ENCODE data around the gene ARHGAP8.

Gene ARHGAP8

DNA sequence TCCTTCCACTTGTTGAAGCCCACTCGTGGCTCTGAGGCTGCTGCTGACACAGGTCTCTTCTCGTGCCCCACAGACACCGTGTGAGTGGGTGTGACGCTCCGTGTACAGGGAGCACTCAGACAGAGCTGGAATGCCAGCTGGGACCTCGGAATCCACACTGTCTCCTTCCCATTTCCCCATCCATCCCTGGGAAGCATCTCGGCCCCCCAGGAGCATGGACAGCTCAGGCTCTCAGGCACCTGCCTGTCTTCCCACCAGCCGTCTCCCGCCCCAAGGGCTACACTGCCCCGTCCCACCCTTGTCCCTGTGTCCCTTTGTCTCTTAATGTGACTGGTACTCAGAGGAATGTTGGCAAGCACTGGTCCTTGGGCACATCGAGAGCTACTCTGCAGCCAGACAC, 63.8 kb downstream of the ARHGAP8 start:
- DNase-seq (ENCODE audit: low read depth): no peak
- TF ChIP-seq, protein P1, sequence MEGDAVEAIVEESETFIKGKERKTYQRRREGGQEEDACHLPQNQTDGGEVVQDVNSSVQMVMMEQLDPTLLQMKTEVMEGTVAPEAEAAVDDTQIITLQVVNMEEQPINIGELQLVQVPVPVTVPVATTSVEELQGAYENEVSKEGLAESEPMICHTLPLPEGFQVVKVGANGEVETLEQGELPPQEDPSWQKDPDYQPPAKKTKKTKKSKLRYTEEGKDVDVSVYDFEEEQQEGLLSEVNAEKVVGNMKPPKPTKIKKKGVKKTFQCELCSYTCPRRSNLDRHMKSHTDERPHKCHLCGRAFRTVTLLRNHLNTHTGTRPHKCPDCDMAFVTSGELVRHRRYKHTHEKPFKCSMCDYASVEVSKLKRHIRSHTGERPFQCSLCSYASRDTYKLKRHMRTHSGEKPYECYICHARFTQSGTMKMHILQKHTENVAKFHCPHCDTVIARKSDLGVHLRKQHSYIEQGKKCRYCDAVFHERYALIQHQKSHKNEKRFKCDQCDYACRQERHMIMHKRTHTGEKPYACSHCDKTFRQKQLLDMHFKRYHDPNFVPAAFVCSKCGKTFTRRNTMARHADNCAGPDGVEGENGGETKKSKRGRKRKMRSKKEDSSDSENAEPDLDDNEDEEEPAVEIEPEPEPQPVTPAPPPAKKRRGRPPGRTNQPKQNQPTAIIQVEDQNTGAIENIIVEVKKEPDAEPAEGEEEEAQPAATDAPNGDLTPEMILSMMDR (IDR thresholded peaks at IDR 0.05; ENCODE audit: low read length, missing control alignments): no peak
- no peak overlapping the region for H3K4me3 ChIP-seq (replicated peaks; ENCODE audit: low read depth, low read length)

DNA sequence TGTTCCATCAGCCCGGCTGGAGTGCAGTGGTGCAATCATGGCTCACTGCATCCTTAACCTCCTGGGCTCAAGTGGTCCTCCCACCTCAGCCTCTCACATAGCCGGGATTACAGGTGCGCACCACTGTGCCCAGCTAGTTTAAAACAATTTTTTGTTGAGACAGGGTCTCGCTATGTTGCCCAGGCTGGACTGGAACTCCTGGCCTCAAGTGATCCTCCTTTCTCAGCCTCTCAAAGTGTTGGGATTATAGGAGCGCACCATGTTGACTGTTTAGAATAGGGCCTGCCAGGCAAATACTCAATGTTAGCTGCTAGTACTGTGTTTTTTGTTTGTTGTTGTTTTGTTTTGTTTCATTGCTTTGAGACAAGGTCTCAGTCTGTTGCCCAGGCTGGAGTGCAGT, 66.4 kb downstream of the ARHGAP8 start:
- H3K4me3 ChIP-seq (replicated peaks; ENCODE audit: low read depth, low read length): no peak overlapping the region
- no peak for DNase-seq (ENCODE audit: low read depth)
- TF ChIP-seq, protein P1 (IDR thresholded peaks at IDR 0.05; ENCODE audit: low read length, missing control alignments): no peak

DNA sequence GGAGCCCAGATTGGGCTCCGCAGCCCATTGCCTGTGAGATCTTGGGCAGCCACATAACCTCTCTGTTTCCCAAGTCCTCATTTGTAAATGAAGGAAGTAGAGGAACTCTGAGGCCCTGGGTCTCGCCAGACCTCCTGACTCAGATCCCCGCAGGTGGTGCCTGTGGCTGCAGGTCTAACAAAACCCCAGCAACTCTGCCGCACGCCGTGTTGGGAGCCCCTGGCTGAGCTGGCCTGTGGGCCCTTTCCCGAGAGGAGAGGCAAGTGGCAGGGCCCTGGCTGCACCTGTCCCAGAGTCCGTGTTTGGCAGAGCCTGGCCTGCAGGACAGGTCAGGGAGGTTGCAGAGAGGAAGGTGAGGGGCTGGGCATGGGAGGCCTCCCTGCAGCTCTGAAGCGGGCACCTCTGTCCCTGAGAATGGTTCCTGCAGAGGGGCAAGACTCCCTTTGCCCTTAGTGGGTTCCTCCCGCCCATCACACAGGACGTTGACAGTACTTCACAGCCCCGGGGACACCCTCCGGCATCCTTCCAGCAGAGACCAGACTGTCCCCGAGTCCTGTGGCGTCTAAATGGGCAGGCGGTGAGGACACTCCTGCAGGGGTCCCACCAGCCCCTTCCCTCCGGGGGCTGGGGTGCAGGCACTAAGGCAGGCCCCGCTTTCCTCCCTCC, 67.7 kb downstream of the ARHGAP8 start:
- no peak for DNase-seq (ENCODE audit: low read depth)
- H3K4me3 ChIP-seq (replicated peaks; ENCODE audit: low read depth, low read length): no peak overlapping the region
- TF ChIP-seq, protein P1 (IDR thresholded peaks at IDR 0.05; ENCODE audit: low read length, missing control alignments): no peak

DNA sequence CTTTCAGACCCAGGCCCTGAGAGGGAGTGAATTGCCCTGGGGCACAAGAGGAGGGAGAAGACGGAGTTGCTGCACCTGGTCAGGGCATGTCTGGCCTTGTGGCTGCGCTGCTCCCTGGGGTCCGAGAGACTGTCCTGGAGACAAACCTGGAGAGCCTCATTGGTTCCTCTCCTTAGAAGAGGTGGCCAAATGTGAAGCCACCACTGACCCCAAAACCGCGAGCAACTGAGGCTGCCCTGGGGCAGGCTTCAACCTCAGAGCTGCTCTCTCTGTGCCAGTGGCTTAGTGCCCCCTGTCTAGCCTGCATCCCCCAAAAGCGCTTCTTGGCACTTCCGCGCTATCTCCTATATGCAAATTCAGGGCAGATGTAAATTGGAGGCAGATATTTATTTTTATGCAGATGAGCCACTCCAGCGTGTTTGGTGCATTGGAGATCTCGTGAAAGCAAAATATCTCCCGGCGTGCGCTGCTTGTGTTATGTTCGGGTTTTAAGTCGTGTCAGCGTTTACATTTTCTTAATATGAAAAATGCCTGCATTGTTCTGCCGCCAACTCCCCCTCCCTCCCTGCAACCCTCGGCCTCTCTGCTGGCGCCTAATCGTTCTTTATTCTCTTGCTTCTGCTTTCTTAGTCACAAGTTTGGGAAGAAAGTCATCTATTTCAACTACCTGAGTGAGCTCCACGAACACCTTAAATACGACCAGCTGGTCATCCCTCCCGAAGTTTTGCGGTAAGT, 69.5 kb downstream of the ARHGAP8 start:
- TF ChIP-seq, protein P1 (IDR thresholded peaks at IDR 0.05; ENCODE audit: low read length, missing control alignments): no peak
- DNase-seq (ENCODE audit: low read depth): no peak
- H3K4me3 ChIP-seq (replicated peaks; ENCODE audit: low read depth, low read length): no peak overlapping the region

DNA sequence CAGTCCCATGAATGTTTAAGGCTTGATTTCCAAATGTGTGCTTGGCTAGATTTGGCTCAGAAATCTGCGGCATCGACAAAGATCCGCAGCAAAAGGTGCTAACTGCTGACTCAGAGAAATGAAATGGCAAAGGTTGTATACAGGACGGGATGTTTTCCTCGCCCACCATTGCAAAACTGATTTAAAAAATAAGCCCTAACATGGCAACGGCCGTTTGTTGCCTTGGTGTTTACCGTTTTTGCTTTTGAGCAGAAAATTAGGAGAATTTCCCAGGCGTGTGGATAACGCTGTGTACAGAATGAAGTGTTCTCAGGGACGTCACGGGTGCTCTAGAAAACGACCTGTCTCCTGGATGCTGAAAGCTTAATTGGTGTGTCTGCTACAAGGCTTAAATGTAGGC, 70.2 kb downstream of the ARHGAP8 start:
- no peak overlapping the region for H3K4me3 ChIP-seq (replicated peaks; ENCODE audit: low read depth, low read length)
- no peak for DNase-seq (ENCODE audit: low read depth)
- TF ChIP-seq, protein P1 (IDR thresholded peaks at IDR 0.05; ENCODE audit: low read length, missing control alignments): no peak

DNA sequence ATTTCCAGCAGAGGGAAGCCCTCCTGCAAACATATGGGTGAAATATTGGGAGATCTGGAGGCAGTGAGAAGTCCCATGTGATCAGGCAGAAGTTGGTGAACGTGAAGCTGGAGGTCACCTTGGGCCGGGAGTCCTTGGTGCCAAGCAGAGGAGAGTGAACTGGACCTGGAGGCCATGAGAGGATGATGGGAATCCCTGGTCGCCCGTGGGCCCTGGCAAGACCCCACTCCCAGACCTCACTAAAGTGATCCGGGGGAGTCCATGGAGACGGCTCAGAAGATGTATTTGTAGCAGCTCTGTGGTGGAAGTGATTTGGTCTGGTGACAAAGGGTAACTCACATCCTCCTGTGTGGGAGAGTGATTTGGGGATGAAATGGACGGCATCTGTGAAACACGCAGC, 71.0 kb downstream of the ARHGAP8 start:
- TF ChIP-seq, protein P1 (IDR thresholded peaks at IDR 0.05; ENCODE audit: low read length, missing control alignments): no peak
- H3K4me3 ChIP-seq (replicated peaks; ENCODE audit: low read depth, low read length): no peak overlapping the region
- DNase-seq (ENCODE audit: low read depth): no peak

Data from fibroblast of pulmonary artery (primary cell).